Measurements from ENCODE around the gene TXN2.
"Not testable (repeated sequence)": the region's sequence is repeated elsewhere in the genome, so short reads cannot be mapped to it uniquely, and the experiment has no call there.

TXN2 gene

GRCh38 chr22:36481393-36482168, at the start of gene TXN2:
Gene TXN2, minus strand, starts transcription at chr22:36481640. Its CDS starts 803 bp downstream, at chr22:36480837.
- no peak for FAIRE-seq

GRCh38 chr22:36528795-36529751, 47.6 kb upstream of the TXN2 start, which contains the start of gene EIF3D:
Gene EIF3D, minus strand, starts transcription at chr22:36529166. Its CDS starts 3,045 bp downstream, at chr22:36526121.
- FAIRE-seq = peak; percentile 61

- no peak for FAIRE-seq
Observed at GRCh38 chr22:36528341-36528740, 46.9 kb upstream of the TXN2 start.

- no peak for FAIRE-seq
Observed at GRCh38 chr22:36522662-36523061, 41.2 kb upstream of the TXN2 start.

- no peak for FAIRE-seq
Observed at GRCh38 chr22:36520423-36520822, 39.0 kb upstream of the TXN2 start.

- FAIRE-seq = not testable (repeated sequence)
Observed at GRCh38 chr22:36519906-36520305, 38.5 kb upstream of the TXN2 start.

- FAIRE-seq = no peak
Observed at GRCh38 chr22:36514766-36515165, 33.3 kb upstream of the TXN2 start.

GRCh38 chr22:36512991-36513390, 31.6 kb upstream of the TXN2 start:
- no peak for FAIRE-seq

GRCh38 chr22:36512333-36512732, 30.9 kb upstream of the TXN2 start:
- no peak for FAIRE-seq

- FAIRE-seq = no peak
Observed at GRCh38 chr22:36510966-36511881, 29.8 kb upstream of the TXN2 start.

GRCh38 chr22:36510384-36510783, 28.9 kb upstream of the TXN2 start:
- FAIRE-seq = no peak

- no peak for FAIRE-seq
Observed at GRCh38 chr22:36507518-36508010, 26.1 kb upstream of the TXN2 start.

GRCh38 chr22:36506637-36507517, 25.4 kb upstream of the TXN2 start, which contains the start of gene FOXRED2:
Gene FOXRED2, minus strand, starts transcription at chr22:36507040. Its CDS starts 618 bp downstream, at chr22:36506422.
- no peak for FAIRE-seq

- no peak for FAIRE-seq
Observed at GRCh38 chr22:36505998-36506635, 24.7 kb upstream of the TXN2 start.

GRCh38 chr22:36497910-36498665, 16.6 kb upstream of the TXN2 start:
- no peak for FAIRE-seq

GRCh38 chr22:36493690-36494110, 12.3 kb upstream of the TXN2 start:
- FAIRE-seq = no peak

GRCh38 chr22:36492109-36492508, 10.7 kb upstream of the TXN2 start:
- no peak for FAIRE-seq

- FAIRE-seq = no peak
Observed at GRCh38 chr22:36491155-36491554, 9.7 kb upstream of the TXN2 start.

- no peak for FAIRE-seq
Observed at GRCh38 chr22:36486619-36487384, 5.4 kb upstream of the TXN2 start.

Data from islet of Langerhans (tissue), 1 donor.